Lower leg skin (tissue), 3 donors: ENCODE data around the gene TENM4.

Experiments
- POLR2A ChIP-seq, 2 donors: fragments of 450-650 bp; IDR thresholded peaks; one replicate each; pipeline ENCODE4 v1.6.1; 2016 to 2017; ENCODE audit warnings: antibody characterized with exemption in 2 of 2, mild to moderate bottlenecking in 1 of 2, moderate library complexity in 1 of 2
- TF ChIP-seq, protein P1 (sequence below), 3 donors: fragments of 450-650 bp; IDR thresholded peaks; one replicate each; pipeline ENCODE4 v1.5.1; 2016; ENCODE audit warnings: antibody characterized with exemption in 3 of 3, mild to moderate bottlenecking in 3 of 3, moderate library complexity in 2 of 3

DNA sequence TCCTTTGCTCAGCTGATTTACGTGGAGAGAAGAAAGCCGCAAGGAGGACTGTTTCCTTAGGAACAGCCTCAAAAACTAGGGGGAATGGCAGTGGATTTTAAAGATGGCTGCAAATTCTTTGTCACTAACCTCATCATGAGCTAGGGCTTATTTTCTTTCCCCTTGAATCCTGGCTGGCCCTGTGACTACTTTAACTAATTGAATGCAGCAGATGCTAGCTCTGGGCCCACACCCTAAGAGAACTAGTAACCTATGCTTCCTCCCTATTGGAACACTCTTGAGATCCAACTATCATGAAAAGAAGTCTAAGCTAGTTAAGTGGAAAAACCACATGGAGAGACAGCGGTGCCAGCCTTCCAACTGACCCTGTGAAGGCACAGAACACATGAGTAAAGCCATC, 444.8 kb downstream of the TENM4 start:
- TF ChIP-seq, protein P1, sequence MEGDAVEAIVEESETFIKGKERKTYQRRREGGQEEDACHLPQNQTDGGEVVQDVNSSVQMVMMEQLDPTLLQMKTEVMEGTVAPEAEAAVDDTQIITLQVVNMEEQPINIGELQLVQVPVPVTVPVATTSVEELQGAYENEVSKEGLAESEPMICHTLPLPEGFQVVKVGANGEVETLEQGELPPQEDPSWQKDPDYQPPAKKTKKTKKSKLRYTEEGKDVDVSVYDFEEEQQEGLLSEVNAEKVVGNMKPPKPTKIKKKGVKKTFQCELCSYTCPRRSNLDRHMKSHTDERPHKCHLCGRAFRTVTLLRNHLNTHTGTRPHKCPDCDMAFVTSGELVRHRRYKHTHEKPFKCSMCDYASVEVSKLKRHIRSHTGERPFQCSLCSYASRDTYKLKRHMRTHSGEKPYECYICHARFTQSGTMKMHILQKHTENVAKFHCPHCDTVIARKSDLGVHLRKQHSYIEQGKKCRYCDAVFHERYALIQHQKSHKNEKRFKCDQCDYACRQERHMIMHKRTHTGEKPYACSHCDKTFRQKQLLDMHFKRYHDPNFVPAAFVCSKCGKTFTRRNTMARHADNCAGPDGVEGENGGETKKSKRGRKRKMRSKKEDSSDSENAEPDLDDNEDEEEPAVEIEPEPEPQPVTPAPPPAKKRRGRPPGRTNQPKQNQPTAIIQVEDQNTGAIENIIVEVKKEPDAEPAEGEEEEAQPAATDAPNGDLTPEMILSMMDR (IDR thresholded peaks at IDR 0.05): no peak
- no peak for TF ChIP-seq POLR2A (IDR thresholded peaks at IDR 0.05)
